GM19463 (cell line): Measurements from ENCODE around the gene STPG3.

Source experiments
- ATAC-seq: cut with Tn5 transposase; IDR thresholded peaks from one replicate; pipeline ENCODE4 v1.9.1; 2021; ENCODE audit warnings: mild to moderate bottlenecking, moderate library complexity; ENCODE audit not compliant: unreplicated experiment

Gene STPG3

GRCh38 chr9:137251194-137251461, at the start of gene STPG3:
Gene STPG3, plus strand, starts transcription at chr9:137251286. Its CDS starts 1 bp downstream, at chr9:137251287.
- no peak for ATAC-seq

GRCh38 chr9:137202966-137203365, 48.1 kb upstream of the STPG3 start:
- ATAC-seq = no peak

- no peak for ATAC-seq
Observed at GRCh38 chr9:137204731-137205125, 46.4 kb upstream of the STPG3 start.

GRCh38 chr9:137205126-137206069, 45.7 kb upstream of the STPG3 start, which contains the start of the genes NDOR1 and TMEM203:
Gene NDOR1, plus strand, starts transcription at chr9:137205700. Its CDS starts 78 bp downstream, at chr9:137205778.
Gene TMEM203, minus strand, starts transcription at chr9:137205648. Its CDS starts 234 bp downstream, at chr9:137205414.
- no peak for ATAC-seq

GRCh38 chr9:137206602-137207001, 44.5 kb upstream of the STPG3 start:
- ATAC-seq = no peak

- no peak for ATAC-seq
Observed at GRCh38 chr9:137211532-137211931, 39.6 kb upstream of the STPG3 start.

GRCh38 chr9:137212520-137212919, 38.6 kb upstream of the STPG3 start:
- no peak for ATAC-seq

- ATAC-seq = no peak
Observed at GRCh38 chr9:137213160-137214060, 37.7 kb upstream of the STPG3 start.

- no peak for ATAC-seq
Observed at GRCh38 chr9:137214620-137215019, 36.5 kb upstream of the STPG3 start.

GRCh38 chr9:137215196-137215986, 35.7 kb upstream of the STPG3 start:
- ATAC-seq = no peak

- ATAC-seq = no peak
Observed at GRCh38 chr9:137216188-137216965, 34.7 kb upstream of the STPG3 start.

- no peak for ATAC-seq
Observed at GRCh38 chr9:137217276-137218211, 33.5 kb upstream of the STPG3 start.

- no peak for ATAC-seq
Observed at GRCh38 chr9:137218212-137218753, 32.8 kb upstream of the STPG3 start.

GRCh38 chr9:137218754-137219271, 32.3 kb upstream of the STPG3 start:
- no peak for ATAC-seq

- no peak for ATAC-seq
Observed at GRCh38 chr9:137219757-137220316, 31.2 kb upstream of the STPG3 start.

GRCh38 chr9:137220317-137221094, 30.6 kb upstream of the STPG3 start:
- no peak for ATAC-seq

GRCh38 chr9:137221095-137221505, 30.0 kb upstream of the STPG3 start:
- ATAC-seq = no peak
